H4 (cell line): Measurements from ENCODE around the gene DGKQ. TPM values are rescaled to one million over a fixed set of nuclear protein-coding genes. Genes with fewer than 3 reads are reported as not detected.
"Not testable (repeated sequence)": the region's sequence is repeated elsewhere in the genome, so short reads cannot be mapped to it uniquely, and the experiment has no call there.

ENCODE experiments used
- DNase-seq: peaks from one replicate; pipeline ENCODE4 v3.0.0-alpha.2; 2015; ENCODE audit warnings: low spot score
- total RNA-seq: library from RNA; depleted of rRNA; stranded (reverse); fragments of >200 nt; shearing (Covaris generic); gene quantifications from 2 replicates; pipeline ENCODE4 v1.2.3, GENCODE V29; 2014

The DGKQ gene
- total RNA-seq, 1 experiment from 2014 or later: 5.1 TPM

DNA sequence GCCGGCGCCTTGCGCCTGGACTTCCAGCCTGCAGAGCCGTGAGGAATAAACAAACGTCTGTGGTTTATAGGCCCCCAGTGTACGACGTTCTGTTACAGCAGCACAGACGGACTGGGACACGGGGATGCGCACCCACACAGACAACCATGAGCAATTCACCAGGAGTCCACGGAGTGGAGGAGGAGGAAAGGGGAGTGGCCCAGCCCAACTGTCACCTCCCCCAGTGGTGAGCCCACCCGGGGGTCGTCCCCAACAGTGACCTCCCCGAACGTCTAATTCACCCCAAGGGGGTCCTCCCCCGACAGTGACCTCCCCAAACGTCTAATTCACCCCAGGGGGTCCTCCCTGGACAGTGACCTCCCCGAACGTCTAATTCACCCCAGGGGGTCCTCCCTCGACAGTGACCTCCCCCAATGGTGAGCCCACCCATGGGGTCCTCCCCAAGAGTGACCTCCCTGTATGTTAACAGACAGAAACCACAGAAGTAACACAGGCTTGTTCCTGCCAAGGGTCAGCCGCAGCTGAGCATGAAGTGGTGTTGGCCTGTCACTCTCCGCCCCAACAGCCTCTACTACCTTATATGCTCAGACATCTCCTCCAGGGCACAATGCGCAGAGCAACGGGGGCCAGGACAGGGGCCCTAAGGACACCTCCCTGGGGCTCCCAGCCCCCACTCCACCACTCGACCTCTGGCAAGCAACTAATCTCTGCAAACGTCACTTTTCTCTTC, 47.4 kb downstream of the DGKQ start:
- DNase-seq: no peak

GRCh38 chr4:925171-925570, 48.2 kb downstream of the DGKQ start:
- DNase-seq: no peak

DNA sequence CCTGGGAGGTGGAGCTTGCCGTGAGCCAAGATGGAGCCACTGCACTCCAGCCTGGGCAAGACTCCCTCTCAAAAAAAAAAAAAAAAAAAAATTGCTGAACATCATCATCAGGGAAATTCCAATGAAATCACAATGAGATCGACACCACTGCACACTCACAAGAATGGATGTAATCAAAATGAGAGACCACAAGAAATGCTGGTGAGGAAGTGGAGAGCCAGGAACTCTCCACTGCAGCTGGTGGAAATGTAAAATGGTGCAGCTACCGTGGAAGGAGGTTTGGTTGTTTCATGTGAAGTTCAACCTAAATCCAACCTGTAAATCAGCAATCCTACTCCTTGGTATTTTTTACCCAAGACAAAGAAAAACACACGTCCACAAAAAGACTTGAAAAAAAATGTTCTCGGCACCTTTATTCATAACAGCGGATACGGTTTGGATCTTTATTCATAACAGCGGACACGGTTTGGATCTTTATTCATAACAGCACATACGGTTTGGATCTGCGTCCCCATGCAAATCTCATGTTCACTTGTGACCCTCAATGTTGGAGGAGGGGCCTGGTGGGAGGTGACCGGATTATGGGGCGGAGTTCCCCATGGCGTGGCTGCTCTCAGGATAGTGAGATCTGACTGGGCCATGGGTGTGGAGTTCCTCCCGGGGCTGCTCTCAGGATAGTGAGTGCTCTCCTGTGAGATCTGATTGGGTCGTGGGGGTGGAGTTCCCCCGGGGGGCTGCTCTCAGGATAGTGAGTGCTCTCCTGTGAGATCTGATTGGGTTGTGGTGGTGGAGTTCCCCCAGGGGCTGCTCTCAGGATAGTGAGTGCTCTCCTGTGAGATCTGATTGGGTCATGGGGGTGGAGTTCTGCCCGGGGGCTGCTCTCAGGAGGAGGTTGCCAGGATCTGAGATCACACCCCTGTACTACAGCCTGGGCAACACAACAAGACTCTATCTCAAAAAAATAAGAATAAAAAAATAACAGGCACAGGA, 49.0 kb downstream of the DGKQ start:
- no peak for DNase-seq

DNA sequence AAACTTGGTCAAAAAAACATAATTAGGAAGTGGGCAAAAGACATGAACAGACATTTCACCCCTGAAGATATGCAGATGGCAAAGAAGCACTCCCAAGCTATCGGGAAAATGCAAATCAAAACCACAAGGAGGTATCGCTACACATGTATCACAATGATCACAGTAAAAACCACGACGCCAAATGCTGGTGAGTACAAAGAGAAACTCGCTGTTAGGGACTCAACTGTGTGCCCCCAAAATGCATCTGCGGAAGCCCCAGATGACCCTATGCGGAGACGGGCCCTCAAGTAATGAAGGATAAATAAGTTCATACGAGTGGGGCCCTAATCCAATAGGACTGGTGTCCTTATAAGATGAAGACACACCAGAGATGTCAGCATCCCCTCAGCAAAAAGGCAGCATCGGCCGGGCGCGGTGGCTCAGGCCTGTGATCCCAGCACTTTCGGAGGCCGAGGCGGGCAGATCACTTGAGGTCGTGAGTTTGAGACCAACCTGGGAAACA, 51.5 kb downstream of the DGKQ start:
- DNase-seq: no peak

- DNase-seq: not testable (repeated sequence)
Observed at GRCh38 chr4:919004-919680, 54.2 kb downstream of the DGKQ start.

DNA sequence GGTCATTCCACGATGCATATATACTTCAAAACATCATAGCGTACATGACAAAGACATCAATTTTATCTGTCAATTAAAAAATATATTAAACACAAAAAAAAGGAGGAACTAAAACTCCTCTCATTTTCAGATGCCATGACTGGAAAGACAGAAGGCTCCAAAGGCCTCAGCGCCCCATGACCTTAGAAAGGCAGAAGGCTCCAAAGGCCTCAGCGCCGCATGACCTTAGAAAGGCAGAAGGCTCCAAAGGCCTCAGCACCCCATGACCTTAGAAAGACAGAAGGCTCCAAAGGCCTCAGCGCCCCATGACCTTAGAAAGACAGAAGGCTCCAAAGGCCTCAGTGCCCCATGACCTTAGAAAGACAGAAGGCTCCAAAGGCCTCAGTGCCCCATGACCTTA, 54.8 kb downstream of the DGKQ start:
- not testable (repeated sequence) for DNase-seq

DNA sequence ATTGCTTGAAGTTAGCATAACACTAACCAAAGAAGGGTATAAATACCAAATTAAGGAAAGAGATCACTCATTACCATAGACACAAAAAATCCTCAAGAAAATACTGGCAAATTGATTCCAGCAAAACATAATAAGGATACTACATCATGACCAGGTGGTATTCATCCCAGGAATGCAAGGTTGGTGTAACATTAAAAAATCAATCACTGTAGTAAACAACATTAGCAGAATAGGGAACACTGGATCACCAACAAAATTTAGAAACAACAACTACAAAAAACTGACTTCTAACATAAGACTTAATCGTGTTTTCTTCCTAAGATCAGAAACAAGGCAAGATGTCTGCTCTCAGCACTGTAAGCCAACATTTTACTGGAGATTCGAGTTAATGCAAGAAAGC, 55.4 kb downstream of the DGKQ start:
- DNase-seq: no peak

DNA sequence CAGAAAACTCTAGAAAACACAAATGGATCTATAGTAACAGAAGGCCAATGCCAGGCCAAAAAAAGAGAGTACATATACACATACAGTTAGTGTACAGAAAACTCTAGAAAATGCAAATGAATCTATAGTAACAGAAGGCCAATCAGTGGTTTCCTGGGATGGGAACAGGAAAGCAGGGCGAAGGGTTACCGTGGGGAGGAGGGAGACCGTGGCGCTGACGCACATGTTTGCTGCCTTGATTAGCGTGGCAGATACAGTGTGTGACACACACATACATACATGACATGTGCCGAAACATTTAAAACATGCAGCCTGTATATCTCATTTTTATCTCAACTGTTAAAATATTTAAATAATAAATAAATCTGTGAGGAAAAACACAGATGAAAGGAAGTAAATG, 55.9 kb downstream of the DGKQ start:
- DNase-seq: no peak

DNA sequence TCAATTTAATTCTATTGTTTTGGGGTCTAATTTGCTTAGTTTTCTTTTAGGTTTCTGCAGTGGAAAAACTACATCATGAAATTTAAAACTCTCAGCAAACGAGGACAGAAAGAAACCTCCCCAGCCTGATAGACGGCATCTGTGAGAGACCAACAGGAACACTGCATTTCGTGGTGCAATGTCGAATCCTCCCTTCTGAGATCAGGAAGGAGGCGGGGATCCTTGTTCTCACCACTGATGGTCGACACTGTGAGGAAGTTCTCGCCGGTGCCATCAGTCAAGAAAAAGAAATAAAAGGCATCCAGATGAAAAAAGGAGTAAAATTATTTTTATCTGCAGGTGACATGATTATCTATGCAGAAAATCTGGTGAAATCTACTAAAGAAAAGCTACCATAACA, 57.8 kb downstream of the DGKQ start:
- DNase-seq: no peak

GRCh38 chr4:915041-915474, 58.3 kb downstream of the DGKQ start:
- no peak for DNase-seq

- DNase-seq: no peak
Observed at GRCh38 chr4:914531-914930, 58.8 kb downstream of the DGKQ start.

- DNase-seq: no peak
Observed at GRCh38 chr4:913280-913618, 60.1 kb downstream of the DGKQ start.

- no peak for DNase-seq
Observed at GRCh38 chr4:912548-913279, 60.7 kb downstream of the DGKQ start.

- no peak for DNase-seq
Observed at GRCh38 chr4:911871-912490, 61.4 kb downstream of the DGKQ start.

DNA sequence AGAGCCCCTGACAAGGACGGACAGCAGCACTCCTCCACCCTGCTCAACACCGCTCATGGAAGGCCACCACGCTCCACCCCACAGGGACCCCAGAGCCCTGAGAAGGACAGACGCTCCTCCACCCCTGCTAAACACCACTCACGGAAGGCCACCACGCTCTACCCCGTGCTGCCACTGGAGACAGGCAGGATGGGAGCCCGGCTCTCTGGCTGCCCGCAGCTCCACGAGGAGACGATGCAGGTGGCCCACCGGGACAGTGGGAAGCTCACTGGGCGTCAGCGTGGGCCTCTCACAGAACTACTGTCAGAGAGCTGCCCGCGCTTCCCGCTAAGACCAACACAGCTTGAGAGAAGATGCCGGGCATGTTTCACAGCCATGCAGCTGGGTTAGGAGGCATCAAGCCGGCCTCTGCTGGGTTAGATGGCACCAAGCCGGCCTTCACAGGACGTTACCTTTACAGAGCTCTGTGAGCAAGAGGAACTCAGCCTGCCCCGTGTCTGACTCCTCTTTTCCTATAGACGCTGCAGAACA, 62.1 kb downstream of the DGKQ start:
- DNase-seq: no peak

- no peak for DNase-seq
Observed at GRCh38 chr4:910366-911091, 62.8 kb downstream of the DGKQ start.

GRCh38 chr4:909821-910220, 63.5 kb downstream of the DGKQ start:
- no peak for DNase-seq

- DNase-seq: no peak
Observed at GRCh38 chr4:909131-909571, 64.2 kb downstream of the DGKQ start.
